GM21717 (cell line): Measurements from ENCODE around the gene RASD2.

Experiments
- ATAC-seq: cut with Tn5 transposase; IDR thresholded peaks from one replicate; pipeline ENCODE4 v1.9.1; 2021; ENCODE audit warnings: mild to moderate bottlenecking, moderate library complexity; ENCODE audit not compliant: unreplicated experiment

The RASD2 gene

DNA sequence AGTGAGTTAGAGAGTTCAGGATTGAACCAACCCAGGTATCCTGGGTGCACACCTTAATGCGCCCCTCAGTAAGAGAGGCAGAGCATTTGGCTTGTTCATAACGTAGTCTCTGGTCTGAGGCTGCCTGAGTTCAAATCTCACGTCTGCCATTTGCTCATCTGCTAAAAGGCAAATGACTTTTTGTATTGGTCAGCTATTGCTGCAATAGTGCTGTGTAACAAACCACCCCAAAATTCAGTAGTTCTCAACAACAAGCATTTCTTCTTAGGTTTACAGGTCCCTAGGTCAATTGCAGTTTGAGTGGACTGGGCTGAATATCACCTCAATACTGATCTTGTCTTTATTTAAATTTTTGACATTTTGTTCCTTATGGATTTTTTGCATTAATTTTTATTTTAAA lies 18.1 kb downstream of the RASD2 start:
- ATAC-seq, result no peak

DNA sequence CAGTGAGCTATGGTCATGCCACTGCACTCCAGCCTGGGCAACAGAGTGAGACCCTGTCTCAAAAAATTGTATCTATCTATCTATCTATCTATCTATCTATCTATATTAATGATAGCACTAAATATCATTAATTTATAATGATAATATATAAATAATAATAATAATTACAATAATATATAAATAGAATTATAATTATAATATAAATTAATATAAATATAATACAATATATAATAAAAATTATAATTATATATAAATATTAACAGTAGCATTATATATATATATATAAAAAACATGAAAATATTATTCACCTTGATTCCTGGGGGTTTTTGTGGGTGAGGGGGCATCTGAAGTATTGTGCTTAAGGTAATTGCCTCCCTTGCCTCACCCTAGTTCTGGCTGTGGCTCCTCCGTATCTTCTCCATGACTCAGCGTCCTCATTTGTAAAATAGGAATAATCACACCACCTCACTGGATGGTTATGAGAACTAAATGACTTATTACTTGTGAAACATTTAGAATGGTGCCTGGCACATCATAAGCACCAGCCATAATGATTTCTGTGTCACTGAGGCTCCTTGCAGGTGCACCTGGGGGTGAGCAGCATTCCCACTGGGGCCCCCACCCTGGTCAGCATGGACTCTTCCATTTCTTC lies 18.8 kb downstream of the RASD2 start:
- ATAC-seq, result no peak

DNA sequence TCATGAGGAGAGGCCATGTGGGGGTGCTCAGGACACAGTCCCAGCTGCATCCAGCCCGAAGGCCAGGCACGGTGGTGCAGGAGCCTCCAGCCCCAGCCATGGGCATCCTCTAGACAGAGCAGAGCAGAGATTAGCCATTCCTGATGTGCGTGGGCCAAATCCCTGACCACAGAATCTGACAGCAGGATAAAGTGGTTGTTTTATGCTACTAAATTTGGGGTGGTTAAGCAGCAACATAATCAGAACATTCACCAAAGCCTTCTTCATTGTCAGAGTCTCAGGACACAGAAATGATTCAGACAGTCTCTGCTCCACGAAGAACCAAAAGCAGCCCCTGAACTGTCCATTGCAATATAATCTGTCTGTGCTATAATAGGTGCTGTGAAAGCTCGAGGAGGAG lies 19.7 kb downstream of the RASD2 start:
- no peak for ATAC-seq

DNA sequence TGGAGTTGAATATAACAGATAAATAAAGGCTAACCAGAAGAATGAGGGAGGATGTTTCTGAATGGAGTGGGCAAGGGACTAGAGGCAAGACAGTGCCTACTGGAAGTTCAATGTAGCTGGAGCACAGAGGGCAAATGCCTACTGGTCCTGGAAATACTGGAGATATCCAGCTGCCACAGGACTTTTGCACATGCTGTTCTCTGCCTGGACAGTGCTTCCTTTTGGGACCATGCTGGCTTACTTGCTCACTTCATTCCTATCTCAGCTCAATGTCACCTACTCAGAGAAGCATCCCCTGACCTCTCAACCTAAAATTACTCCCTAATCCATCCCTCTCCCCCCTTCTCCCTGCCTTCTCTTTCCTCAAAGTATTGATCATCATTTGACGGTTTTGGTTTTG lies 20.2 kb downstream of the RASD2 start:
- no peak for ATAC-seq

DNA sequence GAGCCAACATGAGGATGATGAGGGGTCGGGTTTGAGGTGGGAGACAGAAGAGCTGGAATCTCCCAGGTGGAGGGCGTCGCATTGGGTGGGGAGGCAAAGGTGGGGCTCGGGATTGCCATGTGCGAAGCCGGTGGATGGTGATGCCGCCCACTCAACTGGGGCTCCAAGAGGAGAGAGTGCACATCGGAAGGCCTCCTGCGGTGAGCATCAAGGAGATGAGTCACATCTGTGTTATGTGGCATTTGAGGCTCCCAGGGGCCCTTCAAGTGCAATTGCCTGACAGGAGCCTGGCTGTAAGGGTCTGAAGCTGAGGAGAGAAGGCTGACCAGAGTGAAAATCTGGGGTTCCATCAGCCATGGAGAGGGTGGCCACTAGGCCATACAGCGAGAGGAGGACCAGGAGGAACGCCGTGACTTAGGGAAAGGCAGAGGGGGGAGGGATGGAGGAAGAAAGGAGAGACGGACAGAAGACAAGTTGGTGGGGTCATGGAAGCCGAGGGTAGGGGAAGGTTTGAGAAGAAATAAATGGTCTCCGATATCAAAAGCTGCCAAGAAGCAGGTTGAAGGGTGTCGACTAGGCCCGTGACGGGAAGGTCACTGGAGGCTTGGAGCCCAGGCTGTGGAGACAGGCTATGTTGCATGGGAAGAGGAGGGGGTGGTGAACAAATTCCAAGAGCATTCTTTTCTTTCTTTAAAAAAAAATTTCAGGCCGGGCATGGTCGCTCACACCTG lies 21.3 kb downstream of the RASD2 start:
- ATAC-seq, result no peak

DNA sequence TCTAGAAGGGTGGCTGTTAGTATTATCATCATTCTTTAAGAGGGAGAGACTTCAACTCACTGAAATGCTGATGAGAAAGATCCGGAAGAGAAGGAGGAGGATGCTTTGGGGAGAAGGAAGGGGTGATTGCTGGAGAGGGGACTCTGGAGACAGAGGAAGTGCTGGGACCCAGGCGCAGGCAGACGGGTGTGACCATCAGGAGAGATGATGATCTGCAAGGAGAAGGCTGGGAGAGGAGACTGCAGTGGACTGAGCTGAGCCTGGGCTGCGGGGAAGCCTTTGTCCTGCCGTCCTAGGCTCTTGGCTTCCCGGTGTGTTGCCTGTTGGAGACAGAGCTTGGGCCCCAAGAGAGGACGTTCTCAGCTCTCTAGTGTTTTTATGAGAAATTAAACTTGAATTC lies 22.6 kb downstream of the RASD2 start:
- ATAC-seq, result no peak

DNA sequence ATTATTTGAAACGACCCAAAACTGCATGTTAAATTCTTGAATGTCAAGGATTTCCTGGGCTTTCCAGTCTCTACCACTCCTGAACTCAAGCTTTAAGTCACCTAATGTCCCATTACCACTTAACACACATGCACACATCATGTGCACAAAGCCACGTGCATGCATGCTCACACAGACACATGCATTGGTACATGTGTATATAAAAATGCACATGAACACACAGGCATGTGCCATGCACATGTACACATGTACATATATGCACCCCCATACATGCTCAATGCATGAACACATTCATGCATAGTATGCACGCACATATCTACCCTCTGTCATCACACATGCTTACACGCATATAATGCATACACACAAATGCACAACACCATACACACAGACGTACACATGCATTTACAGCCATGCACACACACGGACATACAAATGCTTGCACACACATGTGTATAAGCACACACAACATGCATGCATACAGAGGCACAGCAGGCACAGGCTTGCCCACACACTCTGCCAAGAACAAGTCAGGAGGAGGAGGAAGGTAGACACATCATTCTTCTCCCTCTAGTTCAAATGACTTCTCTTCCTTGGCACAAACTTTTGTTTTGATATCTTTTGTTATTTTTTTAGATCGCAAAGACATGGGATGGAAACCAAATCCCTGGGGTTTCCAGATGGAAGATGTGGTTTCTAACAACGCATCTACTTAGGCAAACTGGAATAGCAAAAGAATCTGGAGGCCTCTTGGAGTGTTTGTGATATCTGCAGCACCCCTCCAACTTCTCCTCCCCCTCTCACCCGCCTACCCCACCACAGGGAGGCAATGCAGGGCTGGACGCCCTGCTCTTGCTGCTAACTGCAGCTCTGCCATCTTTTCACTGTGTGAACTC lies 24.6 kb downstream of the RASD2 start:
- no peak for ATAC-seq

DNA sequence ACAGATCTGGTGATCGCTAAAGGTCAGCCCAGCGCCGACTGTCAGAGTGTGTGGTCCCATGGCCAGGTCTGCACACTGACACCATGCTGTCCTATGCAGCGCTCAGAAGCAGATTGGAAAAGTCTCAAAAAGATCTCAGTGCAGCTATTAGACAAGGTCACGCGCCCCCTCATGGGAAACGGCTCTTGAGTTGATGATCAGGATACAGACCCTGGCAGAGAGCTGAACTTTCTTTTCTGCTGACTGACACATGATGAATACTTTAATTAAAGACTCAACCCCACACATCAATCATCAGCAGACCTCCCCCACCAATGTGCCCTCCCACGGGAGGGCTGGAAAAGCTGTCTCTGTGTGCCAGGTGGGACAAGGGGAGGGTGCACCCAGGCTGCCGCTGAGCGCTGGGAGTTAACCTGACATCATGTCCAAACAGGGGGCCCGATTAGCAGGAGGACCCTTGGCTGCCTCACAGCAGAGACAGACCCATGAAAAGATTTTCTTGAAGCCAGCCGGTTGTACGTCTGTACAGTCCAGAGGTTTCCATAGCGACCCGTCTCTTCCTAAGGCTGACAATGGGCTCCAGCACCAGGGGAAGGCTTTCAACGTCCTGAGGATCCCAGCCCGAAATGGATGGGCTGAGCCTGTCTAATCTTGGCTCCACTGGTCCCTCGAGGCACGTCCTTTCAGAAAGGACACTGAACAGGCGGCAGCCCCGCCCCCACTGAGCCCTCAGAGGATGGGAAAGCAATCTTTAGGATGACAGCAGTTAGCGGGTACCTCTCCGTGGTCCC lies 26.9 kb downstream of the RASD2 start:
- ATAC-seq, result no peak

DNA sequence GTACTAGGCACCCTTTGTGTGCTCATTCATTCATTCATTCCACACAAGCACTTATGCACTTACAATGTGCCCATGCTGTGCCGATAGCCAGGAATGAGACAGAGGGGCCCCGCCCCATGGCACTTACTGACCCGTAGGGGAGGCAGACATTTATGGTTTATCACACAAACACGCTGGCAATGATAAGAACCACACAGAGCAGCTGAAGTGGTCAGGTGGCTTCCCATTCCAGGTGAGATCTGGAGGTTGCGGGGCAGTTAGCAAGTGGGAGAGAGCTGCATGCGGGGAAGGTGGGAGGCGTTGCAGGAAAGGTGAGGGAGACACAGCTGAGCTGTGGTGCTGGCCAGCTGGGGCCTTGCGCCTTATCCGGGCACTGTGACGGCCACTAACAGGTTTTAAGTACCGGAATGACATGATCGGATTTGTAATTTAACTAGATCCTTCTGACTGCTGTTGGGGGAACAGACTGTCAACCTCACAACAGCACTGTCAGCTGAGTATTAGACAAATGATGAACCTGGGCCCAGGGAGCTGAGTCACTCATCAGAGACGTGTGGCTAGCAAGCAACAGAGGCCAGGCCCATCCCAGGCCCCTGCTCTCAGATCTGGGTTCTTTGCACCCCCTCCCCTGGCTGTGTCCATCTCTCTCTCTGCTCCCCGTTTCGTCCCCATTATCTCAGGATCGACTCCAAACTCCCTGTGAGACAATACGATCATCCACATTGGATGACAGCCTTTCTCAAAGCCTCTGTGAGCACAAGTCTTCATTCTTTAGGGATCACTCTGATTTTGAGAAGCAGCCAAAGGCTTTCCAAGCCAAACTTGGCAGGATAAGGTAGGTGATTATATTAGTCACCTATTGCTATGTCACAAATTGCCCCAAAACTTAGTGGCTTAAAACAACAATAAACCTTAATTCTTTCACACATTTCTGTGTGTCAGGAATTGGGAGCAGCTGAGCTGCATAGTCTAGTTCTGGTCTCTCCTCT lies 28.4 kb downstream of the RASD2 start:
- ATAC-seq, result no peak

DNA sequence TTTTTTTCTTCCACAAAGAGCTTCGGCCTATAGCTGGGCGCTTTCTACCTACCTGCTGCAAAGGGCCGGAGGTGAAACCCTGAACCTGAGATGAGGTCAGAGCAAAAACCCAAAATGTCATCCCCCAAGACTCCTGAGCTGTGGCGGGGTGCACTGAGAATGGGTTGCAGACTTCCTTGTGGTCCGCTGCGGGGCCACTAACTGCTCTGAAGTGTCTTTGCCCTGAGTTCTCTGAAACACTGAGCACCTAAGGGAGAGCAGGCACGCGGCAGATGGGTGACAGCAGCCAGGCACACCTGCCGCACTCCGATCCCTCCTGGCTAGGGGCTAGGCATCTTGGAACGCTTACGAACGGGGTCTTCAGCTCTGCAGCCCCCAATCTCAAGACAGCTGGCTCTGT lies 29.3 kb downstream of the RASD2 start:
- no peak for ATAC-seq

DNA sequence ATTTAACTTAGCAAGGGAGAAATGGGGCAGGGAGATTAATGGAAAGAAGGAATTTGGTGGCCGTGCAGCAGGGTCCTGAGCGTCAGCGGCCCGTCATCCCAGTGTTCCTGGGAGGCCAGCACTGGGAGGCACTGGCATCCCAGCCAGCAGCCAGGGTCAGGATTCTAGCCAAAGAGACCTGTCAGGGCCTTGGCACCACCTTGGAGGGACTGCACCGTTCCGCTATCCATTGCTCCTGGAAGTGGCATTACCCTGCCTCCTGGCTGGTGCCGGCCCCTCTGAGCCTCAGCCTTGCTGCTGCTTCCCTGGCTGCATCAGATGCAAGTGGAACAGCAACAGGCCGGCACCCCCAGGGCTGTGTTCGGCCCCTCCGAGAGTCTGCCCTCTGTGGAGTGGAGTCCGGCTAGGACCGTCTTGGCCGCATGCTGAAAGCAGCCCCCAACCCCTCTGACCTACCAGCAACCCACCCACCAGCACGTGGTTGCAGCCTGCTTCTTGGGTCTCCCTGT lies 30.1 kb downstream of the RASD2 start:
- no peak for ATAC-seq

DNA sequence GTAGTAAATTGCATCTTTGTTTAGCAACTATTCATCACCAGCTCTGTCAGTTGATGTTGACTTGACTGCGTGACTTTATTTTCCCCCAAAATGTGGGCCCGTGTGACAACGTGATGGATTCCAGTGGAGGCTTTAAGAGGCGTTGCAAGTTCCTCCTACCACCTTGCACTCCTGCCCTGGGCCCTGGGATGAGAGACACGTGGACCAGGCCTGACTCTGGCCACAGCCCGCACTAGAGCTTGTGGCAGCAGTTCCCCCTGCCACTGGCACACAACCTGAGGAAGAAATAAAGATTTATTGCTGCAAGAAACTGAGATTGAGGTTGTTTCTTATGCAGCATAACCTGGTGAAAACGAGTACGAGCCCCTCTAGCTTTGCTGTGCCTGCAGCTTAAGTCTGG lies 31.9 kb downstream of the RASD2 start:
- ATAC-seq, result no peak

DNA sequence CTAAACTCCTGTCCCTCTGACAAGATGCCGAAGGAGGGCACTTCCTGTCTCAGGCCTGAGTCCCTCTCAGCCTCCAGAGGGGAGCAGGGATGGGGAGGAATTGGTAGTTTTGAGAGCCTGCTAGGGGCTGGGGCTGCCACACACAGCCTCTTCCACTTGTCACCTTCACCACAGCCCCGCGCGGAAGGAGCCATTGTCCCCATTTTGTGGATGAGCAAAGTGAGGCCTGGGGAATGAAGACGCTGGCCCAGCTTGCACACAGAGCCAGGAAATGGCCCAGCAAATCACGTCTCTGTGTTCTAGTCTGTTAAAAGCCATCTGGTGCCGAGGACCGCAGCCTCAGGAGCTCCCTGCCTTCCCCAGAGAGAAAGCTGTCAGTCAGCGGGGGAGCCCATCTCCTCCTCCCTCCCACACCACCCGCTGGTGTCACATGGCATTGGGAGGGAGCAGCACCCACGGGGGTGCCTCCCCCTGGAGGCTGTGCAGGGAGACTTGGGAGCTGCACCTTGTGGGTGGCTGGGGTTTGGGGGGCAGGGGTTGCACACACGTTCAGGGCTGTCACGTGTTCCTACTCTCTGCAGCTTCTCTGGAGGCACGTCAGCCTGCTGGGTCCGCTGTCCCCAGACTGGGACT lies 34.6 kb downstream of the RASD2 start:
- no peak for ATAC-seq

DNA sequence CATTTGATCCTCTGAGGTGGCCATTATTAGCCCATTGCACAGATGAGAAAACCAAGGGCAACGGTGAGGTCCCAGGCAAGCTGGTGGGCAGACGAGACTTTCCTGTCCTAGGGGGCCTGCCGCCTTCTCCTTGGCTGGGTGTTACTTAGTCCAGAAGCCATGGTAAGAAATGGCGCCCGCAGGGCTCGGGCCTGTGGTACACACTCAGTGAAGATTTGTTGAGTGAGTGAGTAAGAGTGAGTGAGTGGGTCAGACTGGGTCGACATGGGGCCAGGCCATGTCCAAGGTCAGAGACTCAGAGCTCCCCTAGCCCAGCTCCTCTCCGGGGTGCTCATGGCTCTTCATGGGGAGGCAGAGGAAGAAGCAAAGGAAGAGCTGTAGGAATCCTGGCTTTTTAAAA lies 36.0 kb downstream of the RASD2 start:
- ATAC-seq, result no peak

DNA sequence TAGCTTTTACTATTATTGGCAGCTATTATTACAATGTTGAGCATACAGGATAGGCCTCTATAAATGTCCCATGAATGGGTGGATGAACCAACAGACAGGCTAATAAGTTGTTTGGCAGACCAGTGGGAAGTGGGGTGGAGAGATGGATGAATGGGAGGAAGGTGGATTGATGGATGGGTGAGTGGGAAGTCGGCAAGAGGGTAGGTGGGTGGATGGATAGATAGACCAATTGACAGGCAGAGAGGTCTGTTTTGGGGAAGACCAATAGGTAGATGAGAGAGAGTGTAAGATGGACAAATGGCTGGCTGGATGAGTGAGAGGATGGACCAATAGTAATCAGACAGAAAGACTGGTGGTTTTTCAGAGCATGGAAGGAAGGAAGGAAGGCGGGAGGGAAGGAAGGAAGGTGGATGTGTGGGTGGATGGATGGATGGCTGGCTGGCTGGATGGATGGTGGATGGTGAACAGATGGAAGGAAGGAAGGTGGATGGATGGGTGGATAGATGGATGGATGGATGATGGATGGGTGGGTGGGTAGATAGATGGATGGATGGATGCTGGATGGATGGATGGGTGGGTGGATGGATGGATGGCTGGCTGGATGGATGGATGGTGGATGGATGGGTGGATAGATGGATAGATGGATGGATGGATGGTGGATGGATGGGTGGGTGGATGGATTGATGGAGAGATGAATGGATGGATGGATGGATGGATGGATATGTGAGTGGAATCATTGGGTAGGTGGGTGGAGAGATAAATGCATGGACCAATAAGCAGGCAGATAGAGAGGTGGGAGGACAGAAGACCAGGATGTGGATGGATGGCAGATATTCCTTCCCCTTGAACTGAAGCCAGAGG lies 37.4 kb downstream of the RASD2 start:
- no peak for ATAC-seq

DNA sequence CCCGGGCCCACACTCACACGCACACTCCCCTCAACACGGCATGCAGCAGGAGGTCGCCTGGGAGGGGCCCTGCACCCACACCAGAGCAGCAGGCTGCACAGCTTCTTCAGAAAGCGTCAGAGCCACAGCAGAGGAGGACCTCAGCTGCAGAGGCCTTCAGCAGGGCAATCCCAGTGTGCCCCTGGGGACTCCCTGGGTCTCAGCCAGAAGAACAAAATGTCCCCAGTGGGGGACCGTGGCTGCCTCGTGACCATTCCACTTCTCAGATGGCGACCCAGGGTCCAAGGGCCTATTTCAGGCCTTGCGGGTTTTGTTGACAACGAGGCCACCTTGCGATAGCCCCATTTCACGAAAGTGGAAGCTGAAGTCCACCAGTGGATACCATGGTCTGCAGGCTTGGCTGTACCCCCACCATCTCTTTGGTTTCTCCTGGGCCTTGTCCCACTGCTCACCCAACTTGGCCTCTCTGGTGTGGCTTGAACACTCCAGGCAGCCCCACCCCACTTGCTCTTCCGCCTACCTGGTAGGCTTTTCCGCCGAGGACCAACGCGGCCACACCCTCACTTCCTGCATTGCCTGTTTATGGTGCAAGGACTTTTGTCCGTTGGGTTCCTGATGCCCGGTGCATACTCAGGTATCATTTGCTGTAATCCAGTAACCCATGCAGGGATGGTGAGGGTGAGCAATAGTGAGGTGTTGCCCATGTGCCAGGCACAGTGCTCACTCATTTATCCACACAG lies 38.4 kb downstream of the RASD2 start:
- ATAC-seq, result no peak

DNA sequence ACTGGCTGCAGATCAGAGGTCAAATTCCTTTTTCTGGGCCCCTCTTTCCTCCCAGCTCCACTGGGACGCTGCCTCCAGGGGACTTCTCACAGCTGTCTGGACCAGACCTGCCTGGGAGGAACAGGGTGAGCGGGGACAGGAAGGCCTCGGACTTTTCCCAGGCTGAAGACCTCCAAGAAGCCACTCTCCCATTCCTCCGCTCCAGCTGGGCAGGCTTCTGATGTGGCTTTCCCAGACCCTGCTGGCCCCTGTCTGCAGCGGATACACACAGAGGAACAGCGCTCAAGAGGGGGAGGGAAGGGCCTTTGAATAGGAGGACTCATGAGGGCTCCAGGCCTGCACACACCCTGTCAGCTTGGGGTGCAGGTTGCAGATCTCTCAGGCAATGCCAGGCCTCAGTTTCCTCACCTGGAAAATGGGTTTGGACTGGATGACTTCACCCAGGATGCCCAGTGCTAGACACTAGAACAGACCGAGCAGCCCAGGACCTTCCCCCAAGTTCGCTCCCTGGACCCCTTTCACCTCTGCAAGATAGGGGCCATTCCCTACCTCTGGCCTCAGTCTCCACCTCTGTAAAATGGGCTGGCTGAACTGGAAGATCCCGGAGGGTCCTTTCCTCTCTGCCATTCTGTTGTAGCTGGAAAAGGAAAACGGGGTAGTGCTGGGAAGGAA lies 39.9 kb downstream of the RASD2 start:
- no peak for ATAC-seq
